GM19351 (cell line): ENCODE results near the gene ARF3.
"Not testable (repeated sequence)": the region's sequence is repeated elsewhere in the genome, so short reads cannot be mapped to it uniquely, and the experiment has no call there.

ENCODE experiments used
- ATAC-seq: cut with Tn5 transposase; IDR thresholded peaks from one replicate; pipeline ENCODE4 v1.9.1; 2021; ENCODE audit warnings: mild to moderate bottlenecking, moderate library complexity; ENCODE audit not compliant: unreplicated experiment

ARF3 gene

GRCh38 chr12:48932878-48933277 lies 24.4 kb downstream of the ARF3 start:
- ATAC-seq: no peak

GRCh38 chr12:48930475-48930874 lies 26.8 kb downstream of the ARF3 start:
- no peak for ATAC-seq

GRCh38 chr12:48929551-48929950 lies 27.7 kb downstream of the ARF3 start:
- no peak for ATAC-seq

GRCh38 chr12:48927261-48927660 lies 30.0 kb downstream of the ARF3 start:
- no peak for ATAC-seq

GRCh38 chr12:48925304-48926011 lies 31.8 kb downstream of the ARF3 start, which contains the start of gene FKBP11:
FKBP11 (minus strand) TSS chr12:48925492; CDS start chr12:48925428, 64 bp downstream.
- ATAC-seq: peak; percentile 86

- ATAC-seq: peak; percentile 71
Measured at GRCh38 chr12:48924617-48925303, 32.5 kb downstream of the ARF3 start.

- no peak for ATAC-seq
Measured at GRCh38 chr12:48923117-48923516, 34.2 kb downstream of the ARF3 start.

GRCh38 chr12:48917857-48918537 lies 39.3 kb downstream of the ARF3 start:
- no peak for ATAC-seq

GRCh38 chr12:48910196-48910595 lies 47.1 kb downstream of the ARF3 start:
- ATAC-seq: no peak

- not testable (repeated sequence) for ATAC-seq
Measured at GRCh38 chr12:48909698-48910097, 47.6 kb downstream of the ARF3 start.

- no peak for ATAC-seq
Measured at GRCh38 chr12:48907245-48907644, 50.0 kb downstream of the ARF3 start.

- peak; percentile 76 for ATAC-seq
Measured at GRCh38 chr12:48903982-48904411, 53.3 kb downstream of the ARF3 start.

GRCh38 chr12:48903363-48903981 lies 53.8 kb downstream of the ARF3 start:
- no peak for ATAC-seq

- ATAC-seq: peak; percentile 59
Measured at GRCh38 chr12:48901278-48901677, 56.0 kb downstream of the ARF3 start.

GRCh38 chr12:48899651-48900050 lies 57.6 kb downstream of the ARF3 start:
- no peak for ATAC-seq

GRCh38 chr12:48894271-48894670 lies 63.0 kb downstream of the ARF3 start:
- ATAC-seq: no peak

- ATAC-seq: no peak
Measured at GRCh38 chr12:48890657-48891418, 66.4 kb downstream of the ARF3 start.

- ATAC-seq: no peak
Measured at GRCh38 chr12:48889679-48890078, 67.6 kb downstream of the ARF3 start.
